ENCODE measurements around the gene RAB1B. TPM values are rescaled to one million over a fixed set of nuclear protein-coding genes. Genes with fewer than 3 reads are reported as not detected.
A peak's percentile ranks its signal among the peaks of the same experiment; 100 is the strongest.

Gene RAB1B
- total and polyA plus RNA-seq, 9 donors, result 54.6 to 140 (median 119) TPM

DNA sequence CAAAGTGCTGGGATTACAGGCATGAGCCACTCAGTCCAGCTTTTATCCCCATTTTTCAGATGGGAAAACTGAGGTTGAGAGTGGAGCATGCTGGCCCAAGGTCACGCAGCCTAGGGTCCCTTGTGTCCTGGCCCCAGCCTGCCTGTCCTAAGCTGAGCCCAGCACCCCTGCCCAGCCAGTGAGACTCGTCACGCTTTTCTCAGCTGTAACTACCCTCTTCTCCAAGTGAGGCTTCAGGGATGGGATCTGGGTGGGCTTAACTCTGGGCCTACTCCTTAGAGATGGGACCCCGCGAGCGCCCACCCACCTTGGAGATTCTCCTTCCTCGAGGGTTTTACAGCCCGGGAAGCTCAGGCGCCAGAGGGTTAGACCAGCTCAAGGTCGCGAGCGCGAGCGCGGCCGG, 22.9 kb downstream of the RAB1B start:
- DNase-seq, result peak in 1 of 5 donors; percentile 26
- Histone ChIP-seq H3K9me3 (no peaks in the 10 kb centered on the region), H3K27ac (no peak overlapping the region), H3K27me3 (no peaks in the 10 kb centered on the region), H3K36me3 (no peaks in the 10 kb centered on the region), H3K4me3 (no peak overlapping the region), H3K4me1 (ENCODE audit: insufficient read depth) (peaks cover 13% of the 10 kb centered on the region)
- intact Hi-C loops (cut with DNase I), result no loop called here
- TF ChIP-seq, protein P1, sequence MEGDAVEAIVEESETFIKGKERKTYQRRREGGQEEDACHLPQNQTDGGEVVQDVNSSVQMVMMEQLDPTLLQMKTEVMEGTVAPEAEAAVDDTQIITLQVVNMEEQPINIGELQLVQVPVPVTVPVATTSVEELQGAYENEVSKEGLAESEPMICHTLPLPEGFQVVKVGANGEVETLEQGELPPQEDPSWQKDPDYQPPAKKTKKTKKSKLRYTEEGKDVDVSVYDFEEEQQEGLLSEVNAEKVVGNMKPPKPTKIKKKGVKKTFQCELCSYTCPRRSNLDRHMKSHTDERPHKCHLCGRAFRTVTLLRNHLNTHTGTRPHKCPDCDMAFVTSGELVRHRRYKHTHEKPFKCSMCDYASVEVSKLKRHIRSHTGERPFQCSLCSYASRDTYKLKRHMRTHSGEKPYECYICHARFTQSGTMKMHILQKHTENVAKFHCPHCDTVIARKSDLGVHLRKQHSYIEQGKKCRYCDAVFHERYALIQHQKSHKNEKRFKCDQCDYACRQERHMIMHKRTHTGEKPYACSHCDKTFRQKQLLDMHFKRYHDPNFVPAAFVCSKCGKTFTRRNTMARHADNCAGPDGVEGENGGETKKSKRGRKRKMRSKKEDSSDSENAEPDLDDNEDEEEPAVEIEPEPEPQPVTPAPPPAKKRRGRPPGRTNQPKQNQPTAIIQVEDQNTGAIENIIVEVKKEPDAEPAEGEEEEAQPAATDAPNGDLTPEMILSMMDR (IDR thresholded peaks at IDR 0.05), result no peak
- TF ChIP-seq POLR2A (IDR thresholded peaks at IDR 0.05) (no peak), EP300 (IDR thresholded peaks at IDR 0.05) (no peak)
- 7 to 12% (median 11%) methylated on average over 16 of the region's 16 CpGs for WGBS, 3 donors

DNA sequence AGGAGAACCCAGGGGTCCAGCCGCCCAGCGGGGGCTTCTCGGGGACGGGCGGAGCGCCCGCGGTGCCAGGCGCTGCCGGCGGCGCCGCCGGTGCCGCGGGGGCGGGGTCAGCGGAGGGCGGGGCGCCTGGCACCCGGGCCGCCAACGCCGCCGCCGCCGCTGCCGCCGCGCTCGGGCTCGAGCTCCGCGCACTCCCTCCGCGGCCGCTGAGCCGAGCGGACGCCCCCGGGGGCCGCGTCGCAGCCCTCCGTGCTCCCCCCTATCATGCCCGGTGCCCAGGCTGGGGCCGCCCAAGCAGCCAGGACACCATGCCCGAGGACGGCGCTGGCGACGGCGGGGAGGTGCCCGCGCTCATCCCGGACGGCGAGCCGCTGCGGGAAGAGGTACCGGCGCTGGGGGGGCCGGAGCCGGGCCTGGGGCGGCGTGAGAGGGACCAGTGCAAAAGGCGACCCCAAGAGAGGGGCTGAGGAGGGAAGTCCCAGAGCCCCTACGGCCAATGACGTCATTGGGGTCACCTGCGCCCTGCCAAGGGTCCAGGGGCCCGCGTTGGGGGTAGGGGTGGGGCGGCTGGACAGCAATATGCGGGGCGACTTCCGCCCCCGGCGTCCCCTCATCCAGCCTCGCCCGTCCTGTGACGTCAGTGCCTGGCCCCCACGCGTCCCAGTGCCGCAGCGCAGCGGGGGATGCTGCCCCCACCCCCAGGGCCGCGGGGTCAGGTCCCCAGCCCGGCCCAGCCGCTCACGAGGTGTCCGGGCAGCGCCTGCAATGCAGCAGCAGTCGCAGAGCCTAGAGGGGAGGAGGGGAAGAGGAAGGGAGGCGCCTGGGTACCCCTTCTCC, 23.5 kb downstream of the RAB1B start, which contains the start of gene TMEM151A:
Gene TMEM151A, plus strand, starts transcription at position 189 of the 837 bp plus-strand sequence. Its CDS starts 120 bp downstream, at position 309.
- no peaks in the 10 kb centered on the region for H3K27me3 ChIP-seq
- H3K4me3 ChIP-seq, result peak within 1 kb of the TSS; percentile 16
- peaks cover 13% of the 10 kb centered on the region for H3K4me1 ChIP-seq (ENCODE audit: insufficient read depth)
- peak in 1 of 5 donors; percentile 35 for DNase-seq
- TF ChIP-seq POLR2A (IDR thresholded peaks at IDR 0.05) (no peak), EP300 (IDR thresholded peaks at IDR 0.05) (no peak)
- TF ChIP-seq, protein P1 (IDR thresholded peaks at IDR 0.05), result no peak
- H3K27ac ChIP-seq, result no peak within 1 kb of the TSS
- intact Hi-C loops (cut with DNase I), result no loop called here
- WGBS, 3 donors, result 1 to 2% (median 1%) methylated on average over 73 to 94 of the region's 95 CpGs
- H3K36me3 ChIP-seq, result no peaks in the 10 kb centered on the region
- no peaks in the 10 kb centered on the region for H3K9me3 ChIP-seq

DNA sequence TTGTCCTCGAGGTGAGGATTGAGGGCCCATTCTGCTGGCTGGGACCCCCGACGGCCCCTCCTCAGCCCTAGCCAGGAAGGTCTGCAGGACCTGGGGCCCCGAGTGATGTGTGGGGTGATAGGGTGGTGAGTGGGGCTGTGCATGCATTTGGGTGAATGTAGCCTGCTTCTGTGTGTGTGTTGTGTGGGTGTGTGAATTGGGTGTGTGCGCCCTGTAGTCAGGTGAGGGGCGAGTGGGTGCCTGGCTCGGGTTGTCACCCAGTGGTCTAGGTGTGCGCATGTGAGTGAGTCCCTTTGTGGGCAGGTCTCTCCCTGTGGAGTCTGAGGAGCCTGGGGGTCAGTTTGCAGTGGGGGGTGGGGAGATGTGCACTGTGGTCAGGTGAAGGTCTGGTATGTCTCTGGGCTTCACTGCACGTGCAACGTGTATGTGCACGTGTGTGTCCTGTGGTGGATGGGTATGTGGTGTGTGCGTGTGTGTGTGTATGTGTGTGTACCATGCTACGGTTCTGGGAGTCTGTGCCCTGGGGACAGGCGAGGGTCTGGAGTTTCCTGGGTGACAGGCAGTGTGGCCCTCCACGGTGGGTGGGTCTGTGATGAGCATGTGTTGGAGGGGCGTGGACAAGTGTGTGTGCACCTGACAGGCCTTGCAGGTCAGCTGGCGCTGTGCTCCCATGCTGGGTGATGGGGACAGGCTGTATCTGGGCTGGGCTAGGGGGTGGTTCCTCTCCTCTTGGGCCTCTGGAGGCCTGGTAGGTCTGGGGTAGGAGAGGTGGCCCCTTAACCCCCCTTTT, 24.3 kb downstream of the RAB1B start:
- DNase-seq, result peak in 1 of 5 donors; percentile 24
- Histone ChIP-seq H3K4me3 (no peak overlapping the region), H3K27me3 (no peaks in the 10 kb centered on the region), H3K4me1 (ENCODE audit: insufficient read depth) (peaks cover 11% of the 10 kb centered on the region), H3K27ac (no peak overlapping the region), H3K9me3 (no peaks in the 10 kb centered on the region), H3K36me3 (no peaks in the 10 kb centered on the region)
- WGBS, 3 donors, result 25 to 40% (median 35%) methylated on average over 17 of the region's 17 CpGs
- intact Hi-C loops (cut with DNase I), result no loop called here
- TF ChIP-seq, protein P1 (IDR thresholded peaks at IDR 0.05), result no peak
- TF ChIP-seq POLR2A (IDR thresholded peaks at IDR 0.05) (no peak), EP300 (IDR thresholded peaks at IDR 0.05) (no peak)

DNA sequence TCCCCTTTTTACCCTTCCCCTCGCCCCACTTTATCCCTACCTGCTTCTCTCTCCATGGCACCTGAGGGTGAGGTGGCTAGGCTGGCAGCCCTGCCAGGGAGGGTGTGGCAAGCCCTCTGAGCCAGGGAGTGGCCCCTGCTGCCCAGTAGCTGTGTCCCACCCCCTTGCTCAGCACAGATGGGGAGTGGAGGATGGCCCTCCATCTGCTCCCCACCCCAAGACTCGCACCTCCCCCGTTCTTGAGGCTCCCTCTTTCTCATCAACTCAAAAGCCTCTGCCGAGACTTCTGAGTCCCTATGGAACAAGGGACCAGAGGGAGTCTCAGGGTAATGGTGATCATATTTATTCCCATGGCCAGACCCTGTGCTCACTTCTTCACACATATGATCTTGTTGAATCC, 24.9 kb downstream of the RAB1B start:
- peaks cover 8% of the 10 kb centered on the region for H3K4me1 ChIP-seq (ENCODE audit: insufficient read depth)
- no peak overlapping the region for H3K4me3 ChIP-seq
- no peak overlapping the region for H3K27ac ChIP-seq
- no peaks in the 10 kb centered on the region for H3K27me3 ChIP-seq
- no peaks in the 10 kb centered on the region for H3K36me3 ChIP-seq
- DNase-seq, result no peak
- intact Hi-C loops (cut with DNase I), result no loop called here
- TF ChIP-seq, protein P1 (IDR thresholded peaks at IDR 0.05), result no peak
- TF ChIP-seq POLR2A (IDR thresholded peaks at IDR 0.05), result no peak
- no peak for TF ChIP-seq EP300 (IDR thresholded peaks at IDR 0.05)
- 58 to 77% (median 62%) methylated on average over 4 of the region's 4 CpGs for WGBS, 3 donors
- no peaks in the 10 kb centered on the region for H3K9me3 ChIP-seq
